ENCODE results near the gene NR1H3. TPM values are rescaled to one million over a fixed set of nuclear protein-coding genes. Genes with fewer than 3 reads are reported as not detected.

Gene NR1H3
- polyA plus RNA-seq, 1 of the 3 experiments (the other 2 are of a cell fraction) = 7.3 TPM

GRCh38 chr11:47272706-47273105 lies 14.9 kb downstream of the NR1H3 start:
- Histone ChIP-seq H3K9me2 (no peaks in the 10 kb centered on the region), H3F3A (replicated peaks; ENCODE audit: insufficient read depth) (peaks cover 15% of the 10 kb centered on the region), H3K4me3 (ENCODE audit: low read depth in 2 of 2, low read length in 1 of 2) (no peak overlapping the region), H3K36me3 (replicated peaks in 1 of 2; ENCODE audit: control insufficient read depth in 1 of 2, insufficient read depth in 2 of 2, low read length in 1 of 2) (peaks cover 18 to 35% of the 10 kb centered on the region in 2 experiments), H4K20me1 (ENCODE audit: insufficient read depth) (peaks cover 35% of the 10 kb centered on the region), H3K9ac (no peak overlapping the region), H2AFZ (ENCODE audit: low read depth) (no peak overlapping the region), H3K27ac (ENCODE audit: low read depth in 2 of 2, low read length in 1 of 2) (no peak overlapping the region), H3K4me2 (no peak overlapping the region), H3K9me3 (no peaks in the 10 kb centered on the region), H3K79me2 (ENCODE audit: insufficient read depth) (peaks cover 47% of the 10 kb centered on the region), H3K4me1 (ENCODE audit: control insufficient read depth in 1 of 2, insufficient read depth in 2 of 2, low read depth in 1 of 2, low read length in 1 of 2) (peaks cover 30 to 34% of the 10 kb centered on the region in 2 experiments), H3K27me3 (ENCODE audit: insufficient read depth) (no peaks in the 10 kb centered on the region)
- WGBS (ENCODE audit: low lambda C conversion rate) = 0% methylated on average over 1 of the region's 1 CpG
- DNase-seq = no peak
- POLR2A ChIA-PET = interaction anchor here (0.6 to 0.7 kb wide), 2 partner anchors 115 to 120 kb away, joined by 3 to 4 read pairs; no protein-coding TSS in a partner anchor
- no peak for TF ChIP-seq SIN3A (IDR thresholded peaks at IDR 0.05; ENCODE audit: borderline replicate concordance, low read depth, low read length)
- peak; percentile 94 for TF ChIP-seq REST (IDR thresholded peaks at IDR 0.05; ENCODE audit: low read depth, low read length)
- CTCF ChIA-PET = interaction anchor here (0.8 to 4.1 kb wide), 7 partner anchors 9 to 100 kb away, joined by 3 to 25 read pairs (median 4); no protein-coding TSS in a partner anchor

- no peaks in the 10 kb centered on the region for H3K9me2 ChIP-seq
Measured at GRCh38 chr11:47274495-47275235, 16.9 kb downstream of the NR1H3 start.

More at GRCh38 chr11:47274495-47275235, 16.9 kb downstream of the NR1H3 start:
- WGBS (ENCODE audit: low lambda C conversion rate) = 96% methylated on average over 28 of the region's 28 CpGs
- H3K79me2 ChIP-seq (ENCODE audit: insufficient read depth) = peaks cover 47% of the 10 kb centered on the region
- no peaks in the 10 kb centered on the region for H3K27me3 ChIP-seq (ENCODE audit: insufficient read depth)
- DNase-seq = no peak
- ChIA-PET POLR2A (no interaction called here), CTCF (interaction anchor here (1.2 to 4.1 kb wide), 3 partner anchors 27 to 121 kb away, joined by 3 to 25 read pairs (median 4); partner anchors contain the start of gene ACP2)
- H3K4me2 ChIP-seq = no peak overlapping the region
- H3K9me3 ChIP-seq = no peaks in the 10 kb centered on the region
- H3K4me1 ChIP-seq (ENCODE audit: control insufficient read depth in 1 of 2, insufficient read depth in 2 of 2, low read depth in 1 of 2, low read length in 1 of 2) = peaks cover 16 to 22% of the 10 kb centered on the region in 2 experiments; a peak in 3 of 4 replicates
- no peak overlapping the region for H3K27ac ChIP-seq (ENCODE audit: low read depth in 2 of 2, low read length in 1 of 2)
- peaks cover 32 to 51% of the 10 kb centered on the region in 2 experiments for H3K36me3 ChIP-seq (replicated peaks in 1 of 2; ENCODE audit: control insufficient read depth in 1 of 2, insufficient read depth in 2 of 2, low read length in 1 of 2)
- TF ChIP-seq GABPA (IDR thresholded peaks at IDR 0.05; ENCODE audit: low read depth) (no peak), CHD2 (IDR thresholded peaks at IDR 0.05; ENCODE audit: low read length, partially characterized antibody) (no peak), SMC3 (IDR thresholded peaks at IDR 0.05; ENCODE audit: low read depth, low read length) (no peak), GATA2 (CRISPR knock-in tag; IDR thresholded peaks at IDR 0.05) (no peak), EZH2phosphoT487 (IDR thresholded peaks at IDR 0.05; ENCODE audit: borderline replicate concordance, low read depth) (no peak), SIN3A (IDR thresholded peaks at IDR 0.05; ENCODE audit: borderline replicate concordance, low read depth, low read length) (no peak), MAX (IDR thresholded peaks at IDR 0.05; ENCODE audit: low read depth) (no peak)
- H3K4me3 ChIP-seq (ENCODE audit: low read depth in 2 of 2, low read length in 1 of 2) = no peak overlapping the region
- H3K9ac ChIP-seq = no peak overlapping the region
- H4K20me1 ChIP-seq (ENCODE audit: insufficient read depth) = peaks cover 35% of the 10 kb centered on the region
- H2AFZ ChIP-seq (ENCODE audit: low read depth) = no peak overlapping the region
- peaks cover 9% of the 10 kb centered on the region for H3F3A ChIP-seq (replicated peaks; ENCODE audit: insufficient read depth)

All from SK-N-SH (cell line).